ENCODE data around the gene ASB2.

The ASB2 gene

DNA sequence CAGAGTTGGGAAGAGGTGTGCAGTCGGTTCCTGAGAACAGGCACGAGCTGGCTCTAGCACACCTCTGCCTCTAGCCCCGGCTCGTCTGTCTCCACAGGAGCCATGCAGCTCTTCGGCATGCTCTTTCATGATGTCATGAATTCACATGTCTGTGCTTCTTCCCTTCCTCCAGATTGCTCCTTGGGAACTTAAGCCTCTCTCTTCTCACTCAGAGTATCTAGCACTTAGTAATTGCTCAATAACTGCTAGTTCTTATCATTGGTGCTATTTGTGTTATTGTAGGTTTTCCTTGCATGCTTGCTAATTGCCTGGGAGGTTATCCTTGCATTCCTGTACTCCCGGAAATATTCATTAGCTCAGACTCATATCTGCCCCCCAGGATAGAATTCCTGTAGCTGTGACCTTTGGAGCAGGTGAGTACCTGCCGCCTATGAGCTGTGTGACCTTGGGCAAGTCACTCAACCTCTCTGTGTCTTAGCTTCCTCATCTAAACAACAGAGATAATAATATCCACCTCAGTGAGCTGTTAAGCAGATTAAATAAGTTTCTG, 29.8 kb downstream of the ASB2 start:
- no peak for DNase-seq (ENCODE audit: low read depth)

DNA sequence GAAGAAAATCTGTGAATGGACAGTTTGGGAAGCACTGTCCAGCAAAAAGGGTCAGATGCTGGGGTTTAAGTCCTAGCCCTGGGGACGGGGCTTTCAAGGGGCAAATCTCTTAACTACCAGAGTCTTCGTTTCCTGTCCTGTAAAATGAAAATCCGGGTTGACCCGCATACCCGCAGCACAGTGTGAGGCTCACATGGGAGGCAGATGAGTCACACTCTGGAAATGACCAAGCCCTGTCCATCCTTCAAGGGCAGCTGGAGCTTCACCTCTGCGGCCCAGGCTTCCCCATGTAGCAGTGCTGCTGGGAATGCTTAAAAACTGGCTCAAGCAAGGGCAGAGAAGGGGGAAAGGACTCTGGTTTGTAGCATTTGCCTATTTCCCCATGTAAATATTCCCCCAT, 30.3 kb downstream of the ASB2 start:
- no peak for DNase-seq (ENCODE audit: low read depth)

DNA sequence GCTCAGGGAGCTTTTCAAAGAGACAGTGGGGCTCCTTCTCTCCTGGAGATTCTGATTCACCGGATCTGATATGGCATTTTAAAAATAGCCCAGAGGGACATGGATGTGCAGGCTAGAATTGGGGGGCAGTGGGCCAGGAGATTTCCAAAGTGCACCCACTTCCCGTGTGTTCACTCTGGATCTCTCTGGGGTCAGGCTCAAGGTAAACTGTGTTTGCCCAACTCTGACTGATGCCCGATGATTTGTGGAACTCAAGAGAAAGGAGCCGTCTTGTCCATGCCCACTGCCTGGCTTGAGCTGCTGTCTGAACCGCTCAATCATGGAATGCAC, 31.3 kb downstream of the ASB2 start:
- no peak for DNase-seq (ENCODE audit: low read depth)

DNA sequence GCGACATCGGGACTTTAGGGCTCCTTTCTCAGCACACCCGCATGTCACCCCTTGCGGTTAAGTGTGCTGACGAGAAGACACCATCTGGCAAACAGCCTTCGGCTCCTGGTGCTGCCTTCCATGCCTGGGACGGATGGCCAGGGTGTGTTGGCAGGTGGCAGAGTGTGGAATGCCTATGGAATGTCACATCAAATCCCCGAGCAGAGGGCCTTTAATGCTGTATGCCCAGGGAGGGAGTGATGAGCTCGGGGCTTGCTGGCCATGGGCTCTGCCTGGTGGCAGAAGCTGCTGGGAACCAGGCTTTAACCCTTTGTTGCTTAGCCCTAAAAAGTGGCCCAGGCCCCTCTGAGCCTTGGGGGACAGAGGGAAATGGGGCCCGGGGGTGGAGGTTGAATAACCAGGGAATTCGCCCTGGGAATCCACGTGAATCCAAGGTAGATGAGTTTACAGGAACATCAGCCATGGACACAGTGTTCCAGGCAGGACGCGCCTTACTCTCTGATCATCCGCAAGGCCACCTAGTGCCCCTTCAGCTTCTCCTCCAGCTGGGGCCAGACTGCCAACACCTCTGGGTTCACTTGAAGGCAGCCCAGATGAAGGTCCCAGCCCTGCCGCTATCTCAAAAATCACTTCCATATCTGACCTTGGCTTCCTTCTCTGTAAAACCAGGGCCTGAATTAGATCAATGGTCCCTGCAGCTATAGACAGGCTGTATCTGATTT, 31.9 kb downstream of the ASB2 start:
- DNase-seq (ENCODE audit: low read depth), result no peak

DNA sequence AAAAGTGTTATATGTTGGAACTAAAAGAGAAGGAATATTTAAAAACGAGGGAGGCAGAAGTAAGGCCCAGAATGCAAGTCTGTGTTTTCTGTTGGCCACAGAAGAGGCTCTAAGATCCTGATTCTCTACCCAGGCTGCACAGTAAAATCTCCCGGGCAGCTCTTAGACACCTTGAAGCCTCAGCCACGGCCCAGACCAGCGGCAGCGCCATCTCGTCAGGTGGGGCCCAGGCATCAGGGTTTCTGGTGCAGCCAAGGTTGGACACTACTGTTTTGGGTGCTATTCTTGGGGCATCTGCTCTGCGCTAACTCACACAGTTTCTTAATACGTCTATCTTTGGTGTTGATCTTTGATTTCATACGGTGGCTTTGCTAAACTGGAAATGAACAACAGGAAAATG, 32.4 kb downstream of the ASB2 start:
- DNase-seq (ENCODE audit: low read depth), result no peak

DNA sequence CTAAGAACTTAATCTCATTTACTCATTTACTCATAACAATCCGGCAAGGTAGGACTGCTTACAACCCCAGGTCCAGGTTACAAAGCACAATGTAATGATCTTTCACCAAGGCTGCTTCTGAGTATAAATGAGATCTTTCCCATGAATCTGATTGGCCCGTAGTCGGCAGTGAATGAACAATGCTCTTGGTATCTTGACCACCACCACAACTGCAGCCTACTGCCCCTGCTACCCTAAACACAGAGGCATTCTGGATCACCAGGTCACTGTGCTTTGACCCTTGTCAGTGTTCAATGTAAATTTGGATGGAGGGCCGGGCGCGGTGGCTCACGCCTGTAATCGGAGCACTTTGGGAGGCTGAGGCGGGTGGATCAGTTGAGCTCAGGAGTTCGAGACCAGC, 33.3 kb downstream of the ASB2 start:
- no peak for DNase-seq (ENCODE audit: low read depth)

DNA sequence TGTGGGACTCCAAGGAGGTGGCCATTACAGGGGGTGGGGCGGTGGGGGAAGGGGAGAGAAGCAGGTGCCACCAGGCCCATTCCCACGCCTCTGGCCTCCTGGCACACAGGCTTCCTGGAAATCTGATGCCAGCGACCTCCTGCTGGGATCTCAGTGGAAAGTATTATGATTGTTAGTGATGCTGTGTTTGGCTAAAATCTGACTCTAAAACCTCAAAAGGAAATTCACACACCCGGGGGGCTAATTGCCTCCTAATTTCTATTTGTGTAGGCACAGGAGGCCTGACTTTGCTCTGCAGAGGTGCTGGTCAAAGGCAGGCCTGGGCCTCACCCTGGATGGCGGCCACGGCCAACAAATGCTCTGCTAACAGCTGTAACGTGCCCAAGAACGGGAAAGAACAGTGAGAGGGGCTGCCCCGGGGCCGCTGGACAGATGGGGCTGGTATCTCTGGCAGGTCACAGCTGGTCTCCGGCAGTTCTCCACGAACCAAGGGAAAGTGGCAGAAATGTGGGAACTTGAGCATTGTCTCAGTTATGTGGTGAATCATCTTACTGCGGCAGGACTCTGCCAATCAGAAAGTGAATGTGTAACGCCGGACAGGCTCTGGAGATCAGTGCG, 35.0 kb downstream of the ASB2 start:
- DNase-seq (ENCODE audit: low read depth), result no peak

DNA sequence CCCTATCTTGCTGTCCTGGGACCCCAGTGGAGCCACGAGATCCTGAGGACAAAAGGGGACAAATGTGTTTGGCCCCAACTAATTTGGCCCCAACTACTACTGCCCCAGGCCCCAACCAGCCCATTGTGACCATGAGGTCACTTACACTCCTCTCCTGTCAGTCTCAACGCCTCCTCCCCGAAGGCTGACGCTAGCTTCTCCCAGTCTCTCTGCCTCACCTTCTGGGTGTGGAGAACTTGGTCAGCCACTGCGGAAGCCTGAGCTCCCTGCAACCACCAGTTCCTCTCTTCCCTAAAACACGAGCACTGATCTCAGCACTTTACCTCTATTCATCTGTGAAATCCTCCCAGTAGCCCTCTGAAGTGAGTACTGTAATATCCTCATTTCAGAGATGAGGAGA, 35.9 kb downstream of the ASB2 start:
- DNase-seq (ENCODE audit: low read depth), result no peak

DNA sequence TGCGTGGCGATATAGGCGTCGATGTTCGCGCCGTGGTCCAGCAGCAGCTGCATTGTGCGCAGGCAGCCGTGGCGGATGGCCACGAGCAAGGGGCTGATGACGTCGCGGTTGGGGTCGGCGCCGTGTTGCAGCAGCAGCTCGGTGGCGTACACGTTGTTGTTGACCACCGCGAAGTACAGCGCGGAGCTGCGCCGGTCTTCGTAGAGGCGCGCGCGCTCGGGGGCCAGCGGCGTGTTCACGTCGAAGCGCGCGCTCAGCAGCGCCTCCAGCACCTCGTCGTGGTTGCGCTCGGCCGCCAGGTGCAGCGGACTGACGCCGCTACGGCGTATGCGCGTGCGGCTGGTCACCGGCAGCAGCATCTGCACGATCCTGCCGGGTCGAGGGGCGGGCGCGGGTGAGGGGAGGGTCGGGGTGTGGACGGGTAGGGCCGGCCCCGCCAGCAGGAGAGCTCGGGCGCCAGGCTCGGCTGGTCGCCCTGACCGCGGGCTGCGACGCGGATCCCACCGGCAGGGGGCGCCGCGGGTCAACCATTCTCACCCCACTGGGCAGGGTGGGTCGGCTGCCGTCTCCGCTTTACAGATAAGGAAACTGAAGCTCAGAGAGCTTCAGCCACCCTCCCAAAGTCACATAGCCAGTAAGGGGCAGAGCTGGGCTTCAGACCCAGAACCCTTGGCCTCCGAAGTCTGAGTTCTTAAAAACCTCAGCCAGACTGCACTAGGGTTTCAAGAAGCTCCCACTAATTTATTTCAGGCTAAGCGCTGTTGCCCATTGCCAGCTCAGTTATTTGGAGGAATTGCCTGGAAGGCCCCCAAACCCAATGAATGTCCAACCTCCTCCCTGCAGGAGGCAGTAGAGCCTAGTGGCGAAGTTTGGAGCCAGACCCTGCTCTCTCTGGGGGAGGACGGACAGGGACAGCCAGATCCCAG, 36.8 kb downstream of the ASB2 start:
- peak; percentile 90 for DNase-seq (ENCODE audit: low read depth)

DNA sequence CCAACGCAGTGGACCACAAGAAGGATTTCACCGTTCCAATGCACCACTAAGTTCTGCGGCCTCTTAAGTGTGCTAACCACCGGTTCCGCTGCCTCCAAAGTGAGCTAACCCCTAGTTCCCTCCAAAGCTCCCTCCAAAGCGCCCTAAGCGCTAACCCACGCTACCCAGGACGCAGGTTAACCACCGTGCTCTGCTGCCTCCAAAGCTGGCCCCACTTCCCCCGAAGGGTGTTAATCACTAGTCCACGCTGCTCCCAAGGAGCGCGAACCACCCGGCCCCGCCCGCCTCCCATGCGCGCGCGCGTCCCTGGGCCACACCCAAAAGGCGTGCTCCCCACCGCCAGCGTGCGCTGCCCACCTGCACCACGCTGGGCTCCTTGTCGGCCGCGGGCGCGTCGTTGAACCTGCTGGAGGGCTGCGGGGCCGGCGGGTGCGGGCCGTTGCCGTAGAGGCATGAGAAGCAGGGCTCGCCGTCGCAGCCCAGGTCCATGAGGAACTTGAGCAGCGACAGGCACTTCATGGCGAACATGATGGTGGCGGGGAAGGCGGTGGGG, 37.5 kb downstream of the ASB2 start:
- DNase-seq (ENCODE audit: low read depth), result no peak

DNA sequence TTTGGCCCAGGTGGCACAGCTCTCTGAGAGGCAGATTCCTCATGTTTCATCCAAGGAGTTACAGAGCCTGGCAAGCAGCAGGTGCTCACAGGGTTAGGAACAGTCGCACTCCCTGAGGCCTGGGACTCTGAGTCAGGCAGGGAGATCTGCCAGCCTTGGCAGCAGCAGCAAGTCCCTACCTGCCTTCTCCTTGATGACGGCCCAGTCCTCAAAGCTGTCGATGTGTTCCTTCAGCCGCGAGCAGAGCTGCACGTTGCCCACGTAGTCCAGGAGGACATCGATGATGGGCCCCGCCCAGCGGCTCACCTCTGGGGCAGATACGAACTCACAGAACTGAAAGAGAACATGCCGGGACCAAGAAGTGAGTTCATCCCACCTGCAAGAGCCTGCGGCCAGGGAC, 38.9 kb downstream of the ASB2 start:
- DNase-seq (ENCODE audit: low read depth), result no peak

DNA sequence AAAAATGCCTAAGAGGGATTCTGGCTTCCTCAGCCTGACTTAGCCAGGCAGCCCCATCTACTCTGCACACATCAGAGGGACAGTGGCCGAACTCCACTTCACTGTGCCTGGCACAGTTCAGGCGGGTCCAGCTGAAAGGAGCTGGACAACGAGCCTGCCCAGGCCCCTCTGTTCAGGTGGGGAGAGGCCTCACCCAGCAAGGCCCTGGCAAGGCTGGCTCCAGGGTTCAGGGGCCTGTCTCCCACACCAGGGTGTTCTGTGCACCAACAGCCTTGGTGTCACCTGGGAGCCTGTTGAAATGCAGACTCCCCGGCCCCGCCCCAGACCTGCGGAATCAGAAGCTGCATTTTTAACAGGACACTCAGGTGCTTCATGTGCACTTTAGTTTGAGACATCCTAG, 39.4 kb downstream of the ASB2 start:
- no peak for DNase-seq (ENCODE audit: low read depth)

DNA sequence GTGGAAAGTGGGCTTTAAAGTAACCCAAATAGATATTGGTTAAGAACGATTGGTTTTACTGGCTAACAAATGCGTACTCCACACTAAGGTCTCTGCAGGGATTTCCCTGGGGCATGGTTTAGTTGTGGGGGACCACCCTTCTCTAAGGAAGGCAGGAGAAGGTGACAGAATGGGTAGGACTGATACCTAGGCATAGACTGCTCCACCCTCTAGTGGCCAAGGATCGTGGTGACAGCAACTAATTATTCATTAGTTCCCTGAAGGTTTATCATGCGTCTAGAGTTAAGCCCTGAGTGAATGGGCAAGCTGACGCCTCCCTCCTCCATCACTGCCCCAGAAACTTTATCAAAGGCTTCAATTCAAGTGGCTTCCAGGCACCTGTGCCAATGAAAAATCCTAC, 40.1 kb downstream of the ASB2 start:
- DNase-seq (ENCODE audit: low read depth), result no peak

DNA sequence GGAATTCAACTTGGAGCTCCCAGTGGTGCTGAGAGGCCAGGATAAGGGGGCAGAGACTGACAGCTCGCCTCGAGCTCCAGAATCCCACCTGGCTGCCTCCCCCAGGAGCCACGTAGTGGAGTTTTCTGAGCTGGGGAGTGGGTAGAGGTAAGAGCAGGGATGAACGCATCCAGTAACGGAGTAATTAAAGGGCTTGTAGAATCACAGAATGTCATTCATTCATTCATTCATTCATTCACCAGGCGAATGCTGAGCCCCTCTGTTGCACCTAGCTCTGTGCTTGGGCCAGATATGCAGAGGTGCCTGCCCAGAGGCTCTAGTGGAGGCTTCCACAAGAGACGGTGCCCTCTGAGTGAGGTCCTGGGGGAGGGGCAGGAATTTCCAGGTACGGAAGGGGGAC, 41.2 kb downstream of the ASB2 start:
- no peak for DNase-seq (ENCODE audit: low read depth)

DNA sequence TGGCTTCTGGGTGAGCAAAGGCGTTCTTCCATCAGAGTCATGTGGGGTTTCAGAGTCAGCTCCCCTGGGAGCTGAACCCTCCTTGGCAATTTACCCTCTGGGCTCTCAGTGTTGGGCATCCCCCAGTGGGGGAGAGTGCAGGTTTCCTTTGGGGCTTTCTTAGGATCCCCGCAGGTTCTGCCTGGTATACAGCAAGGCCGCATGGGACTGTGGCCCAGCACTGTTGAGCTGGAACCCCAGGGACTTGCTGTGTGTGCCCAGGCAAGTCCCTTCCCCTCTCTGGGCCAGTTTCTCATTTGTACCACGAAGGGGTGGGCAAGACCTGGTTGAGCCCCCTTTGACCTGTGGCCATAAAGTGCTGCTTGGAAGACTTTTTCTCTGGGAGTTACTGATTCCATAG, 43.7 kb downstream of the ASB2 start:
- no peak for DNase-seq (ENCODE audit: low read depth)

DNA sequence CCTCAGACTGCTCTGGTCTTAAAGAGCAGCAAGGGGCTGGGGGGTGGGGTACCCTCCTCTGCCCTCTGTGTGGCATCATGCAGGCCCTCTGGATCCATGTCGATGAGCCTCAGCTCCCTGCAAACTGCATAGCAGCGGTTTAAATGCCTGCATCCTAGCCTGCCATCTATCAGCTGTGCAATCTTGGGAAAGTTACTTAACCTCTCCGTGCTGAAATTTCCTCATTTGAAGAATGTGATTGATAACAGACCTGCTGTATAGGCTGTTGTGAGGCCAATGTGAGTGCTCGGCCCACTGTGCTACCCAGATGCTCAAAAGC, 45.4 kb downstream of the ASB2 start:
- no peak for DNase-seq (ENCODE audit: low read depth)

DNA sequence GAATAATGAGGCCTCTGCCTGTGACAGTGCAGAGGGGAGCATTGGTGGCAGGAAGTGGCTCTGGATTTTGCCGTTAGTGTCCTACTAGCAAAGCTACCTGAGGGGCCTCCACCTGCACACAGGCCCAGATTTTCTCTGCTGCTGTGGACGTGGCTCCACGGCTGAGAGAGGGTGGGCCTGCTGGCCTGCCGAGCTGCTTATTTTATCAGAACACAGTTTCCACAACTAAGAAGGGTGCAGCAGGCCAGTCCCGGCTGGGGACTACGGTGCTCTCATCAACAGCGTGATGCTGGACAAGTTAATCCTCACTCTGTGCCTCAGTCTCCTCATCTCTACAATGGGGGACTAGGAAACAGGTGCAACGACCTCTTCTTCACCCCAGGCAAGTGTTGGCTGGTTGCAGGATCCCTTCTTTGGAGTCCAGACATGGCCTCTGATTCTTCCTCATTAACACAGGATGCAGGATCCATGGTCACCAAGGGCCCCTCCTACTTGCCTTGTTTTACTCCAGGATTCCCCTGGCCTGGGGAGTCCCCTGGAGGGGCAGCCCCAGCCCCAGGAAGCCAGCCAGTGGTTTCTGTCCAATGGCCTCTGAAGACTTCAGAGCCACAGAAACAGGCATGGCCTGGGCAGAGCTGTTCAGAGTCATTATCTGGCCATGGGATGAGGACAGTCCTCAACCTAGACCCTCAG, 45.9 kb downstream of the ASB2 start:
- no peak for DNase-seq (ENCODE audit: low read depth)

DNA sequence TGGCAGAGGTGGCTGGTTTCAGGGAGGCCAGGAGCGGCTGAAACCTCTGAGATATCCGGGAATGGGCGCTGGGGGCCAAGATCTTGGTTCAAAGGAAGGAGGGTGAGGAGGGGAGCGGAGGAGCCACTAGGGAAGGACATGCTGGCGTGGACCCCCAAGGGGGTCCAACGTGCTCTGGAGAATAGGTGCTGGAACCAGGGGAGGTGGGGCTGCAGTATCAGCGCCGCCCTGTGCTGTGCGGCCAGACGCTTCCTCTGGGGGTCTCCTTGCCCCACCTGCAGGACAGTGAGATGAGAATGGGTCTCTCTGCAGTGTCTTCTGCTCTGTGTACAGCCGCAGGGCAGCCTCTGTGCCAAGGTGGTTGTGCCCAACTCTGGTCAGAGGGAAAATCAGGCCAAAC, 46.7 kb downstream of the ASB2 start:
- DNase-seq (ENCODE audit: low read depth), result no peak

DNA sequence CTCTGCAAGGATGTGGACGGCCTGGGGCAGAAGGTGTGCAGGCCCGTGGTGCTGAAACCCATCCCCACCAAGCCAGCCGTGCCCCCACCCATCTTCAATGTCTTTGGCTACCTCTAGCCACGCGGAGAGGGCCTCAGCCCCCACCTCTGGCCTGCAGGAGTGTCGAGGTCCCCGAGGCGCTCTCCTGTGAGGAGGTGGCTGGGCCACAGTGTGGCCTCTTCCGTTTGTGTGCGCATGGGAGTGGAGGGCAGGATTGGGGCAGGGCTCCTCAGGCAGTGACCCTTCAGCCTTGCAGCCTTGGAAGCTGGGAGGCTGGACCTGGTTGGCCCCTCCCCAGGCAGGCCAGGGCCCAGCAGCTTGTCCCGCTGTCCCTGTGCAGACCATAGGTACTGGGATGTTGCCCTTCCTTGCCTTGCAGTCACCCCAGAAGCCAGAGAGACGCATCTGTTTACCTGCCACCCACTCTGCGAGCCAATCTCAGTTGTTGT, 47.3 kb downstream of the ASB2 start:
- DNase-seq (ENCODE audit: low read depth), result no peak

DNA sequence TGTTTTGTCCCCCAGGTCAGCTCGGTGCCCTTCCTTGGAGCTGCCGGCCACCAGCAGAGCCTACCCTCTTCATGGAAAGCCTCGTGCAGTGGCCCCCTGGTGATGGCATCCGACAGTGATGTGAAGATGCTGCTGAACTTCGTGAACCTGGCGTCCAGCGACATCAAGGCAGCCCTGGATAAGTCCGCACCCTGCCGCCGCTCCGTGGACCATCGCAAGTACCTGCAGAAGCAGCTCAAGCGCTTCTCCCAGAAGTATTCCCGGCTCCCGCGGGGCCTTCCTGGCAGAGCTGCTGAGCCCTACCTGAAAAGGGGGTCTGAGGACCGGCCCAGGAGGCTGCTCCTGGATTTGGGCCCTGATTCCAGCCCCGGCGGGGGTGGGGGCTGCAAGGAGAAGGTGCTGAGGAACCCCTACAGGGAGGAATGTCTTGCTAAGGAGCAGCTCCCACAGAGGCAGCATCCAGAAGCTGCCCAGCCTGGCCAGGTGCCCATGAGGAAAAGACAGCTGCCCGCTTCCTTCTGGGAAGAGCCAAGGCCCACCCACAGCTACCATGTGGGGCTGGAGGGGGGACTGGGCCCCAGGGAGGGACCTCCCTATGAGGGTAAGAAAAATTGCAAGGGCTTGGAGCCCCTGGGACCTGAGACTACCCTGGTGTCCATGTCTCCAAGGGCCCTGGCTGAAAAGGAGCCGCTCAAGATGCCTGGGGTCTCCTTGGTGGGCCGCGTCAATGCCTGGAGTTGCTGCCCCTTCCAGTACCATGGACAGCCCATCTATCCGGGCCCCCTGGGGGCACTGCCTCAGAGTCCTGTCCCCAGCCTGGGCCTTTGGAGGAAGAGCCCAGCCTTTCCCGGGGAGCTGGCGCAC, 48.0 kb downstream of the ASB2 start:
- DNase-seq (ENCODE audit: low read depth), result no peak

DNA sequence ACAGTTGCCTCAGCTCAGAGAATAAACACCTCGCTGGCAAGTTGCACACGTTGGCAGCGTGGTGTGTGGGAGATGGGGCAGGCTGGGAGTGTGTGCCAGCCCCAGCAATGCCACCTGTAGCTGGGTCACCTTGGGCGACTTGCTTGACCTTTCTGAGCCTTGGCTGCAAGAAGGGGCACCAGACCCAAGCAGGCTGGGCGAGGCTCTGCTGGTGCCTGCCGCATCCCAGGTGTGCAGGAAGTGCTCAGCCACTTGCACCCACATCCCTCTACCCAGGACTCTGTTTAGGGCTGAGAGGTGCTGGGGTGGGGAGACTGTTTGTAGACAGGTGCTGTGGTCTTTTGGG, 48.6 kb downstream of the ASB2 start:
- DNase-seq (ENCODE audit: low read depth), result no peak
